IPS-18c (cell line): Measurements from ENCODE around the gene PLCB4.

Source experiments
- H3K4me3 ChIP-seq: 2 replicates; pipeline ENCODE4 v1.7.0; 2013; ENCODE audit warnings: low read depth, mild to moderate bottlenecking, low read length, moderate library complexity; ENCODE audit not compliant: insufficient read depth
- H3K9me3 ChIP-seq: one replicate; pipeline ENCODE4 v1.6.1; 2013; ENCODE audit warnings: mild to moderate bottlenecking, low read length, moderate library complexity; ENCODE audit not compliant: control insufficient read depth, insufficient read depth

The PLCB4 gene

GRCh38 chr20:9422321-9423057 lies 353.6 kb downstream of the PLCB4 start:
- no peaks in the 10 kb centered on the region for H3K9me3 ChIP-seq
- H3K4me3 ChIP-seq: no peak overlapping the region

GRCh38 chr20:9424551-9424950 lies 355.7 kb downstream of the PLCB4 start:
- H3K4me3 ChIP-seq: no peak overlapping the region
- H3K9me3 ChIP-seq: no peaks in the 10 kb centered on the region

- Histone ChIP-seq H3K9me3 (no peaks in the 10 kb centered on the region), H3K4me3 (no peak overlapping the region)
Observed at GRCh38 chr20:9427430-9428291, 358.8 kb downstream of the PLCB4 start.

- H3K4me3 ChIP-seq: no peak overlapping the region
Observed at GRCh38 chr20:9428292-9428607, 359.4 kb downstream of the PLCB4 start.

GRCh38 chr20:9439806-9440205 lies 370.9 kb downstream of the PLCB4 start:
- no peaks in the 10 kb centered on the region for H3K9me3 ChIP-seq
- no peak overlapping the region for H3K4me3 ChIP-seq

More at GRCh38 chr20:9428292-9428607, 359.4 kb downstream of the PLCB4 start:
- H3K9me3 ChIP-seq: no peaks in the 10 kb centered on the region

GRCh38 chr20:9440892-9441291 lies 372.0 kb downstream of the PLCB4 start:
- H3K4me3 ChIP-seq: no peak overlapping the region
- no peaks in the 10 kb centered on the region for H3K9me3 ChIP-seq

- H3K4me3 ChIP-seq: no peak overlapping the region
- H3K9me3 ChIP-seq: no peaks in the 10 kb centered on the region
Observed at GRCh38 chr20:9441948-9442347, 373.1 kb downstream of the PLCB4 start.

- Histone ChIP-seq H3K4me3 (no peak overlapping the region), H3K9me3 (no peaks in the 10 kb centered on the region)
Observed at GRCh38 chr20:9442858-9443257, 374.0 kb downstream of the PLCB4 start.

GRCh38 chr20:9444921-9445320 lies 376.0 kb downstream of the PLCB4 start:
- Histone ChIP-seq H3K4me3 (no peak overlapping the region), H3K9me3 (no peaks in the 10 kb centered on the region)

GRCh38 chr20:9447182-9447581 lies 378.3 kb downstream of the PLCB4 start:
- no peak overlapping the region for H3K4me3 ChIP-seq
- no peaks in the 10 kb centered on the region for H3K9me3 ChIP-seq

GRCh38 chr20:9453201-9453600 lies 384.3 kb downstream of the PLCB4 start:
- Histone ChIP-seq H3K4me3 (no peak overlapping the region), H3K9me3 (no peaks in the 10 kb centered on the region)

GRCh38 chr20:9454791-9455190 lies 385.9 kb downstream of the PLCB4 start:
- Histone ChIP-seq H3K4me3 (no peak overlapping the region), H3K9me3 (no peaks in the 10 kb centered on the region)

- H3K4me3 ChIP-seq: no peak overlapping the region
Observed at GRCh38 chr20:9457136-9457535, 388.2 kb downstream of the PLCB4 start.

GRCh38 chr20:9458138-9458796 lies 389.4 kb downstream of the PLCB4 start:
- no peak overlapping the region for H3K4me3 ChIP-seq

More at GRCh38 chr20:9457136-9457535, 388.2 kb downstream of the PLCB4 start:
- no peaks in the 10 kb centered on the region for H3K9me3 ChIP-seq

GRCh38 chr20:9460518-9460917 lies 391.6 kb downstream of the PLCB4 start:
- Histone ChIP-seq H3K4me3 (no peak overlapping the region), H3K9me3 (no peaks in the 10 kb centered on the region)

More at GRCh38 chr20:9458138-9458796, 389.4 kb downstream of the PLCB4 start:
- no peaks in the 10 kb centered on the region for H3K9me3 ChIP-seq

GRCh38 chr20:9467995-9468394 lies 399.1 kb downstream of the PLCB4 start:
- Histone ChIP-seq H3K9me3 (no peaks in the 10 kb centered on the region), H3K4me3 (no peak overlapping the region)

GRCh38 chr20:9474835-9475415 lies 406.0 kb downstream of the PLCB4 start:
- H3K9me3 ChIP-seq: no peaks in the 10 kb centered on the region

More at GRCh38 chr20:9474835-9475415, 406.0 kb downstream of the PLCB4 start:
- H3K4me3 ChIP-seq: no peak overlapping the region
